Sigmoid colon (tissue), 4 donors: Measurements from ENCODE around the gene TMEM164.

Experiments
- EP300 ChIP-seq, 4 donors: sonication (generic); formaldehyde crosslinking; IDR thresholded peaks; one replicate each; pipeline ENCODE4 v1.6.1; 2017; ENCODE audit warnings: antibody characterized with exemption in 4 of 4
- POLR2A ChIP-seq, 2 donors: fragments of 450-650 bp; IDR thresholded peaks; one replicate each; pipeline ENCODE4 v1.6.1; 2016; ENCODE audit warnings: antibody characterized with exemption in 2 of 2, mild to moderate bottlenecking in 2 of 2, moderate library complexity in 2 of 2
- POLR2AphosphoS5 ChIP-seq, 4 donors: sonication (generic); formaldehyde crosslinking; IDR thresholded peaks; one replicate each; pipeline ENCODE4 v1.6.1; 2017; ENCODE audit warnings: antibody characterized with exemption in 4 of 4
- TF ChIP-seq, protein P1 (sequence below), 4 experiments: fragments of 450-650 bp in 3 of 4; fragments of 200-600 bp in 1 of 4; IDR thresholded peaks; one replicate each; pipeline ENCODE4 v1.5.1; 2016 to 2019; ENCODE audit warnings: antibody characterized with exemption in 4 of 4, mild to moderate bottlenecking in 3 of 4, moderate library complexity in 2 of 4

DNA sequence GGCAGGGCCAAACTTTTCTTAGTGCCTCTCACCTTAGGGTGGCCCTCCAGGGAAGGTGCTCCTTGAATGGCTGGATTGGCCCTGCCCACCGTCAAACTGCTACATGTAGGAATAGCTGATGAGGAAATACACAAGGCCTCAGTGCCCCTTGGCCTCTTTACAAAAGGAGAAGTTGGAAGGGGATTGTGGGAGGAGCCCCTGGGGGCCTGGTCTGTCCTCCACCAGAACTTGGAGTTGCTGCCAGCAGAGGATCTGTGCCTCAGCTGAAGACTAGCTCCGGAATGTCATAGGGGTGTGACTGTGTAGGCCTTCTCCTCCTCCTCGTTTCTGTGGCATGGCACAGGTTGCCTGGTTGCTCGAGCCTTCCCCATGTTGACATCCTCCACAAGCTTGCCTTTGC is 172.2 kb downstream of the TMEM164 start:
- TF ChIP-seq POLR2AphosphoS5 (IDR thresholded peaks at IDR 0.05) (no peak), POLR2A (IDR thresholded peaks at IDR 0.05) (no peak), EP300 (IDR thresholded peaks at IDR 0.05) (no peak)
- TF ChIP-seq, protein P1, sequence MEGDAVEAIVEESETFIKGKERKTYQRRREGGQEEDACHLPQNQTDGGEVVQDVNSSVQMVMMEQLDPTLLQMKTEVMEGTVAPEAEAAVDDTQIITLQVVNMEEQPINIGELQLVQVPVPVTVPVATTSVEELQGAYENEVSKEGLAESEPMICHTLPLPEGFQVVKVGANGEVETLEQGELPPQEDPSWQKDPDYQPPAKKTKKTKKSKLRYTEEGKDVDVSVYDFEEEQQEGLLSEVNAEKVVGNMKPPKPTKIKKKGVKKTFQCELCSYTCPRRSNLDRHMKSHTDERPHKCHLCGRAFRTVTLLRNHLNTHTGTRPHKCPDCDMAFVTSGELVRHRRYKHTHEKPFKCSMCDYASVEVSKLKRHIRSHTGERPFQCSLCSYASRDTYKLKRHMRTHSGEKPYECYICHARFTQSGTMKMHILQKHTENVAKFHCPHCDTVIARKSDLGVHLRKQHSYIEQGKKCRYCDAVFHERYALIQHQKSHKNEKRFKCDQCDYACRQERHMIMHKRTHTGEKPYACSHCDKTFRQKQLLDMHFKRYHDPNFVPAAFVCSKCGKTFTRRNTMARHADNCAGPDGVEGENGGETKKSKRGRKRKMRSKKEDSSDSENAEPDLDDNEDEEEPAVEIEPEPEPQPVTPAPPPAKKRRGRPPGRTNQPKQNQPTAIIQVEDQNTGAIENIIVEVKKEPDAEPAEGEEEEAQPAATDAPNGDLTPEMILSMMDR (IDR thresholded peaks at IDR 0.05), result no peak
